AML-193 (cell line): ENCODE measurements around the gene TCEAL1.
"Not testable (repeated sequence)": the region's sequence is repeated elsewhere in the genome, so short reads cannot be mapped to it uniquely, and the experiment has no call there.

Experiments
- DNase-seq, 2 experiments: peaks; one replicate each; lab custom pipeline; 2025; lab: John Stamatoyannopoulos, UW

The TCEAL1 gene, protein sequence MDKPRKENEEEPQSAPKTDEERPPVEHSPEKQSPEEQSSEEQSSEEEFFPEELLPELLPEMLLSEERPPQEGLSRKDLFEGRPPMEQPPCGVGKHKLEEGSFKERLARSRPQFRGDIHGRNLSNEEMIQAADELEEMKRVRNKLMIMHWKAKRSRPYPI

DNA sequence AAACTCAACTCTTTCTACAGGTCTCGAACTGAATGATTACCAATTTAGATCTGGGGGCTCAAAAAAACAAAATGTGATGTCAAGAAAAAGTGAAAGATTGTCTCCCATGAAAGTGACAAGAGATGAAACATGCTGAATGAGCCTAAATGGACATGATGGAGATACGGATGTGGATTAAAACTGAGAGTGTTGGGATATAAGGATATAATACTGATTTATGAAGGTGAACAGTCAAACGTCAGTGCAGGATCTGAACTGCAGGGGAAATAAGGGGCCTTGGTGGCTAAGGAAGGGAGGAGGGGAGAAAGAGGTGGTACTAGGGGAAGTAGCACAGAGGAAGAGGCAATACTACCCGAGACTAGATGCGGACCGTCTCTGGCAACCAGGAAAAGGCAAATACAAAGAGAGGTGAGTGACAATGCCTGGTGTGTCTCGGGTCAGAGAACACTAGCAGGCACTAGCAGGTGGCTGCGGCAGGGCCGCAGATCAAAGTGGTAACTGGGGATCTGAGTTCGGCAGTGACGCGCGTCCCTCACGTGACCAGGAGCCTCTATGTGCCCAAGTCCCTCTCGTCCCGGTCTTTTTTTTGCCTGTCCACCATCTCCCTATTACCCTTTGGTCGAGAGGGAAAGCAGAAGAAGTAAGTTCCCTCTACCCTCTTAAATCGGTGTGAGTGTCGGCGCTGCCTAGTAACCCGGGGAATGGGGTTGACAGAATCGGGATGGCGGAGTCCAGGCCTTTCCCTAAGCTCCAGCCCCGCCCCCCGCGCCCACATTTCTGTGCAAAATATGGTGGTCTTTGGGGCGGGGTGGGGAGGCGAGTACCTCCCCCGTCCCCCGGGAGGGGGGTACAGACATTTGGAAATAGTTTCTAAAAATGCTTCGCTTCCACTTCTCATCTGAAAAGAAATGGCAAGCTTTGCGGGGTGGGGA lies at the start of gene TCEAL1:
TSS of gene TCEAL1 (plus strand) at position 590 of the 932 bp plus-strand sequence. CDS start 942 bp downstream, outside the sequence.
- peak; percentile 12 to 14 for DNase-seq

DNA sequence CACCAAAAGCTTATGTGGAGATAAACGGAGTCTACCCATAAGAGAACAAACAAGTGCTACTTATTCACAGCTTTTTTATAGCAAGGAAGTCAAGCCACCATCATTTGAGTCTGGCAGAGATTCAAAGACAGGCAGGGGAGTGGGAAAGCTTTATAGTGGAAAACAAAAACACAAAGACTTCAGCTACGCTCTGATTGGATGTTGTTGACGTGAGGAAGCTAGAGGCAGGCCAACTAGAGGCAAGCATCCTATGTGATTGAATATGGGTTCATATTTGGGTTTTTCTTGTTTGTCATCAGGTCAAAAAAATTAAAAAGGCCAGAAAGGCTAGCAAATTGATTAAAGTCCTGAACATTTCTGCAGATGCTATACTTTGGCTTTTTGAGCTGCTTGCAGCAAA lies 44.2 kb upstream of the TCEAL1 start:
- no peak for DNase-seq

DNA sequence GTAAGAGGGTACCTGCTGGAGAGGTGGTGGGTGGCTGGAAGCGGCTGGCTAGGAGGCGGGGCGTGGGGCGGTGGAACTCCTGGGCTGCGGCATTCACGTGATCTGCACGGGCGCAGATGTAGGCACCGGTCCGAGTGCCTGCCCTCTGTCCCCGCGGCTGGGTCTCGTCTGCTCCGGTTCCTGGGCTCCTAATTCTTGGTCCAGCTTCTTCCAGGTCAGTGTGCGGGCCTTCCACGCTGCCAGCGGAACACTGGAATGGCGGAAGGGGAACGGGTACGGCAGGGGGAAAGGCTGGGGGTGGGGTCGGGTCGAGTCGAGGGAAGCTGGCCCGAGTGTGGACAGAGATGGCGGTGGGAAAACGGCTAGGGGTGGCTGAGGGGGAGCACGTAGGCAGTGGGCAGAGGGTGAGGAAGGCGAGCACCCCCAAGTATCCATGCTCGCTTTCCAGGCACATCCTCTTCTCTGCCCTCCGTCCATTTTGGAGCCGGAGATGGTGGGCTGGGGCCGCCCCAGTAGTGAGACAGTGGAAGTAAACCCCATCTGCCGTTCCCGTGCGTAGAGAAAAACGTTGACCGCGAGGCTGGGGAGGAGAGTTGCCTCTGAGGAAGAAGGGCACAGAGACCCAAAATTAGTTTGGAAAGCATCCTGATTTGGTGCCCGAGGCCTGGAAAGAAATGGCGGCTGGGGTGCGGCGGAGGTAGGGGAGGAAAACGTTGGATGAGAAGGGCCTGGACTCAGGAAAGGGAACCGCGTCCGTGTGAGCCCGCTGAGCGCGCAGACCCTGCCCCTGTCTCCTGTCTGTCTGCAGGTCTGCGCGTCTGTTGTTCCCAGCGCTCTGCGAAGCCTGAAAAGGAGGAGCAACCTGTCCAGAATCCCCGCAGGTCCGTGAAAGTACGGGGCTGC lies 43.1 kb upstream of the TCEAL1 start, which contains the start of gene TCEAL4:
TSS of gene TCEAL4 (plus strand) at position 105 of the 903 bp plus-strand sequence. CDS start 1,161 bp downstream, outside the sequence.
- DNase-seq, result no peak

DNA sequence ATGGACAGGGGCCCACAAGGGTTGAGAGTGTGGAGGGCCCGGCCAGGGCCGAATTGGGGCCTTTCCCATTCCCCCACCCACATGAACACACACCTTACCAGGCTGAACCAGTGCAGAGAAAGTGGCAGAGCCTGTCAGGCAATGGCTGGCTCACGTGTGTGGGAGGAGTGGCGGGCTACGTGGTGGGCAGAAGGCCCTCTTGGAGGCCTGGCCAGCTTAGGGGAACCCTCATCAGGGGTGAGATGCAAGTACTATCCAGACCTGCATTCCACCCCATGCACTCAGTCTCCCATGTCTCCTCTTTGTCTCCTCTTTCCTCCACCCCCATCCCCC lies 42.5 kb upstream of the TCEAL1 start:
- DNase-seq, result no peak

DNA sequence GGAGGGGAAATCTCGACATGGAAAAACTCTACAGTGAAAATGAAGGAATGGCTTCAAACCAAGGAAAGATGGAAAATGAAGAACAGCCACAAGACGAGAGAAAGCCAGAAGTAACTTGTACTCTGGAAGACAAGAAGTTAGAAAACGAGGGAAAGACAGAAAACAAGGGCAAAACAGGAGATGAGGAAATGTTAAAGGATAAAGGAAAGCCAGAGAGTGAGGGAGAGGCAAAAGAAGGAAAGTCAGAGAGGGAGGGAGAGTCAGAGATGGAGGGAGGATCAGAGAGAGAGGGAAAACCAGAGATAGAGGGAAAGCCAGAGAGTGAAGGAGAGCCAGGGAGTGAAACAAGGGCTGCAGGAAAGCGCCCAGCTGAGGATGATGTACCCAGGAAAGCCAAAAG lies 42.1 kb upstream of the TCEAL1 start:
- DNase-seq, result no peak

DNA sequence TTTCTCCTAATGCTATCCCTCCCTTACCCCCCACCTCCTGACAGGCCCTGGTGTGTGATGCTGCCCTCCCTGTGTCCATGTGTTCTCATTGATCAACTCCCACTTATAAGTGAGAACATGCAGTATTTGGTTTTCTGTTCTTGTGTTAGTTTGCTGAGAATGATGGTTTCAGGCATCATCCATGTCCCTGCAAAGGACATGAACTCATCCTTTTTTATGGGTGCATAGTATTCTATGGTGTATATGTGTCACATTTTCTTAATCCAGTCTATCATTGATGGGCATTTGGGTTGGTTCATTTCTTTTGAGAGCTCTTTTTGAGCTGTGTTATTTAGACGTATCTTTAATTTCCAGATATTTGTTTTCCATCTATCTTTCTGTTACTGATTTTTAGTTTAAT lies 36.5 kb upstream of the TCEAL1 start:
- DNase-seq, result not testable (repeated sequence)

DNA sequence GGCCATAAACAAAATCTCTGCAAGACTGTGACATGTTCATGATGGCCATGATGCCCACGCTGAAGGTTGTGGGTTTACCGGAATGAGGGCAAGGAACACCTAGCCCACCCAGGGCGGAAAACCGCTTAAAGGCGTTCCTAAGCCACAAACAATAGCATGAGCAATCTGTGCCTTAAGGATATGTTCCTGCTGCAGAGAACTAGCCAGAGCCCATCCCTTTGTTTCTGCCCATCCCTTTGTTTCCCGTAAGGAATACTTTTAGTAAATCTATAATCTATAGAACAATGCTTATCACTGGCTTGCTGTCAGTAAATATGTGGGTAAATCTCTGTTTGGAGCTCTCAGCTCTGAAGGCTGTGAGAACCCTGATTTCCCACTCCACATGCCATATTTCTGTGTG lies 33.6 kb upstream of the TCEAL1 start:
- DNase-seq, result not testable (repeated sequence)

DNA sequence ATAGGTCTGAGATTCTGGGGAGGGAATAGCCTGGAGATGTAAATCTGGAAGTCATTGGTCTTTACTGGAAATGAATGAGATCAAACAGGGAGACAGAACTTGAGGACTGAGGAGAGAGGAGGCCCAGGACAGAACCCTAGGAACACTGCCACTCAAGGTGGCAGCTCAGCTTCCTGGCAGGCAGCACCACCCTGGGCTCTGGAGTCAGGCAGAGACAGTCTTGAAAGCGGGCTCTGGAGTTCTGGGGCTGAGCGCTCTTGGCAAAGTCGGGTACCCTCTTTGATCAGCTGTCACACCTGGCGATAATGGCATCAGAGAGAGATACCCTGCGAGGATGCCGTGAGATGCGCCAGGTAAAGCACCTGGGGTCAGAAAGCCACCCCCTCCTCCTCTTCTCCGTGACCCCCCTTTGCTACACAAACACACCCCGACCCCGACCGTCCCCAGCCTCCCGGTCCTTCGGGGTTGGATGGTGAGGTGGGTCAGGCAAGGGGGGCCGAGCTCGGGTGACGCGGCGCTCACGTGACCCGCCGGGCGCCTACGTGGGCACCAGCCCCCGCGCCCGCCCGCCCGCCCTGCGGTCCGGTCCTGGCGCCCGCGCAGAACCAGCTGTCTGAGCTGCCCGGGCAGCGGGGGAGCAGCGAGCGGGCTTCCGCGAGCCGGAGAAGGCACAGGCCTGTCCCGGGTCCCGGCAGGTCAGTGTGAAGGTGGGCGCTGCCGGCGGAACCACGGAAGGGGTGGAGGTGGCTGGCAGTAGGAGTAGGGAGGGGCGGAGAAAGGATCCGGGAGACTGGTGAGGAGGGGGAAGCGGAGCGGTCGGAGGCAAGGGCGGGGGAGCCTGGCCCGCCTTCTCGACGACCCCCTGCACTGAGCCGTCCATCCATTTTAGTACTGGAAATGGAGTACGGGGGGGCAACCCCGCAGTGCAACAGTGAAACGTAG lies 21.1 kb upstream of the TCEAL1 start, which contains the start of gene TCEAL3:
TSS of gene TCEAL3 (plus strand) at position 600 of the 942 bp plus-strand sequence. CDS start 1,102 bp downstream, outside the sequence.
- no peak for DNase-seq

DNA sequence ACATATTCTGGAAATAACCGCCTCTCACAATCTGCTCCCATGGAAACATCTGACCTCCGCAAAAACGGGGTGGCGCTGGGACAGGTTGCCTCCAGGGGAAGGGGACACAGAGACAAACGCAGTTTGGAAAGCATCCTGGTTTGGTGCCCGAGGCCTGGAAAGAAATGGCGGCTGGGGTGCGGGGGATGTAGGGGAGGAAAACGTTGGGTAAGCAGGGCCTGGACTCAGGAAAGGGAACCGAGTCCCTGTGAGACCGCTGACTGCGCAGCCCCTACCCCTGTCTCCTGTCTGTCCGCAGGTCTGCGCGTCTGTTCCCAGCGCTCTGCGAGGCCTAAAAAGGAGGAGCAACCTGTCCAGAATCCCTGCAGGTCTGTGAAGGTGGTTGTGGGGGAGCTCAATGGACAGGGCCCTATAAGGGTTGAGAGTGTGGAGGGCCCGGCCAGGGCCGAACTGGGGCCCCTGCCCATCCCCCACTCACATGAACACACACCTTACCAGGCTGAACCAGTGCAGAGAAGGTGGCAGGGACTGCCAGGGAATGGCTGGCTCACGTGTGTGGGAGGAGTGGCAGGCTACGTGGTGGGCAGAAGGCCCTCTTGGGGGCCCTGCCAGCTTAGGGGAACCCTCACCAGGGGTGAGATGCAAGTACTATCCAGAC lies 20.3 kb upstream of the TCEAL1 start:
- no peak for DNase-seq

DNA sequence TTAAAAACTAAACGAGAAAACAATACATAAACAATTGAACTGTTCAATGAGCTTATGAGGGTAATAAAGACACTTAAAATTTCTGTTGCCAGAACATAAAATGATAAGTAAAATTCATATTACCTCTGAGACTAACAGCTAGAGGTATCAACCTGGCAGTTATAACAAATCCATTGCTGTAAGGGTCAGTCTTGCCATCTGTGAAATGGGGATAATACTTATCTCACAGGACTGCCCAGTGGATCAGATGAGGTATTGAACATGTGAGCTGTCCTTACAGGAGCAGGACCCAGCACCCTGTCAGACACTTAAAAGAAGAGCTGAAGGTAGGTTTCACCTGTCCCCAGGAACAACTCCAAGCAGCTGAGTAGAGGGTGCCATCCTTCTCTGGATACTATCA lies 18.5 kb upstream of the TCEAL1 start:
- DNase-seq, result no peak

DNA sequence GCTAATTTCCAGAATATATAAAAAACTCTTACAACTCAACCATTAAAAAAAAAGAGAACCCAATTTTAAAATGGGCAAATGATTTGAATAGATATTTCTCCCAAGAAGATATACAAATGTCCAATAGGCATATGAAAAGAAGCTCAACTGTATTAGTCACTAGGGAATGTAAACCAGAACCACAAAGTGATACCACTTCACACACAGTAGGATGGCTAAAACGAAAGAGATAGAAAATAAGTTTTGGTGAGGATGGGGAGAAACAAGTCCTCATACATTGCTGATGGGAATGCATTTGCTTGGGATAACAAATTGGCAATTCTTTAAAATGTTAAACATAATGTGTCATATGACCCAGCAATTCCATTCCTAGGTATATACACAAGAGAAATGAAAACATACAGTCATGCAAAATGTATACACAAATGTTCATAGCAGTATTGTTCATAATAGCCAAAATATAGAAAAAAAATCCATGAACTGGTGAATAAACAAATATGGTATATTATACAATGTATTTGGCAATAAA lies 15.3 kb upstream of the TCEAL1 start:
- no peak for DNase-seq

DNA sequence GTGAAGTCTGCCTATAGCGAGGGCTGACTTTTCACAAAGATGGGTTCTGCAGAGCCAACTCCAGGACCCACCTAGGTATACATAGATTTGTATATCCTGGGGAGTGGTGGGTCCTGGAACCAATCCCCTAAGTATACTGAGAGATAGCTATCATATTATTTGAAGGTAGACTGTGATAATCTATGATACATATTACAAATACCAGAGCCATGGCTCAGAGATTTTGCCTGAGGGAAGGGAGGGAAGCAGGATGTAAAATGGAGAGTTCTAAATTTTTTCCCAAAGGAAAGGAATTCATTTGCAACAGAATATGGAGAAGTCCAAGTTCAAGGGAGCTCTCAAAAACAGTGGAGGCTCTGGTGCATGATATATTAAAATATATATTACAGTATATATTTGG lies 13.8 kb upstream of the TCEAL1 start:
- no peak for DNase-seq

DNA sequence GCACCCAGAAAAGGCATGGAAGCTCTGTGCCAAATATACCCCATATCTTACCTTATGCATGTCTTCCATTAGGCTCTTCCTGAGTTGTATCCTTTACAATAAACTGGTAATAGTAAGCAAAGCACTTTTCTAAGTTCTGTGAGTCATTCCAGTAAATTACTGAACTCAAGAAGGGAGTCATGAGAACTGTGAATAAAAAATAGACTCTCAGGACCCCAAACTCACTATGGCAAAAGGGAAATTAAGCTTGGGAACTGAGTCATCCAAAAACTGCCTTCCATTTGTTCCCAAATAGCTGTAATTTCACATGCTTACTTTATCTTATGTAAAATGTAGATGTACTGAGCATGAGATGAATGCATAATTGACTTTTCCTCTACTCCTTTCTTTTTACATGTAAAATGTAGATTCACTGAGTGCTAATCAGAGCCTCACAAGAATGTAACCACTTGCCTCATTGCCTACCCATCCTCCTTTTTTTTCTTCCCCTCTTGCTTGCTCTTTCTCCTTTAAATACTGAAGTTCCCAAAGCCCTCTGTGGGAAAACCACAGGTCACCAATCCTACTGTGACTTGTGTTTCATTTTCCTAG lies 12.9 kb upstream of the TCEAL1 start:
- no peak for DNase-seq

DNA sequence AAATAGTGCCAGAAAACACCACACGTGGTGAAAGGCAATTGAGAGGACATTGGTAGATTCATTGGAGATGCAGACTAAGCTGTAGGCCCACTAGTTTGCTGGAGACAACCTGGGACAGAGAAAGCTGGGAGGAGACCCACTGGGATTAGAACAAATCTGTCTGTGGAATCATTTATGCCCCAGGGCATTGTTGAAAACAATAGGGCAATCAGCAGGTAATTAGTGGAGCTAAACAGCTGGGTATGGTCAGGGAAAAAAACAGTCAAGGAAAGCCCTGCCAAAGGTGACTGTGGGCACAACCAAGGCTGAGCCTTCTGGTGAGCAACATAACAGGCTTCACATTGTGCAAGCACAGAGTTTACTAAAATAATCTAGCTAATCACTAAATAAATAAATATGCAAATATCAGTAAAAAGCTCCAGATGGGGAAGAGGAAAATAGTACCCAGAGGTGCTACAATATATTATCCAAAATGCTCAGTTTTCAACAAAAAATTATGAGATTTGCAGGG lies 12.0 kb upstream of the TCEAL1 start:
- no peak for DNase-seq

DNA sequence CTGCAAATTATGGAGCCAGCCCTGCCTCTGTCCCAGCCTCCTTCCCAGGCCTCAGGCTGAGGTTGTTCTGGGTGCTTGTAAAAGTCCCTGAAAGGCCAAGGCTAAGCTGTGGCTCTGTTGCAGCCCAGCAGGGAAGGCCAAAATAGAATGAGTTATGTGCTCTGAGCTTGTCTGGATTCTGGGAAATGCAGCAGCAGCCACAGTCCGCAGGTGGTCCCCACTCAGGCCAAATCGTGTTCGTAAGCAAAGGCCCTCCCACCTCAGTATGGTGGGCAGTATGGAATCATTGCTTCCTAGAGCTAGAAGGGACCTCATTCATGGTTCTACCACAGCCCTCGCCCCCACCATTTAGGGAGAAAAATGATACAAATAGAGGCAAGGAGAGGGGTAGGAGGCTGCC lies 4.7 kb upstream of the TCEAL1 start:
- no peak for DNase-seq

DNA sequence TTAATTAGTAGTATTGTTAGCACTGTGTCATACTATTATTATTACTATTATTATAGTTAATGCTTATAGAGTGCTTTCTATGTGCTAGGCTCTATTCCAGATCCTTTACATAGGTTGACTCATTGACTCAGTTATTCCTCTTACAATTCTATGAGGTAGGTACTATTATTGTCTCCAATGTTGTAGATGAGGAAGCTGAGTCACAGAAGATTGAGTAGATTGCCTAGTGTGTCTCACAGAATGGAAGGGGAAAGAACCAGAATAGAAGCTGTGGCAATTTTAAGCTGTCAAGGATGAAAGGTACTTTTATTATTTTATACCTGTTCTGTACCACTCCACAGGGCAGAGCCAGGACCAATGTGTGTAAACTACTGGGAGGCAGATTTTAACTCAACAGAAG lies 1.9 kb upstream of the TCEAL1 start:
- no peak for DNase-seq

DNA sequence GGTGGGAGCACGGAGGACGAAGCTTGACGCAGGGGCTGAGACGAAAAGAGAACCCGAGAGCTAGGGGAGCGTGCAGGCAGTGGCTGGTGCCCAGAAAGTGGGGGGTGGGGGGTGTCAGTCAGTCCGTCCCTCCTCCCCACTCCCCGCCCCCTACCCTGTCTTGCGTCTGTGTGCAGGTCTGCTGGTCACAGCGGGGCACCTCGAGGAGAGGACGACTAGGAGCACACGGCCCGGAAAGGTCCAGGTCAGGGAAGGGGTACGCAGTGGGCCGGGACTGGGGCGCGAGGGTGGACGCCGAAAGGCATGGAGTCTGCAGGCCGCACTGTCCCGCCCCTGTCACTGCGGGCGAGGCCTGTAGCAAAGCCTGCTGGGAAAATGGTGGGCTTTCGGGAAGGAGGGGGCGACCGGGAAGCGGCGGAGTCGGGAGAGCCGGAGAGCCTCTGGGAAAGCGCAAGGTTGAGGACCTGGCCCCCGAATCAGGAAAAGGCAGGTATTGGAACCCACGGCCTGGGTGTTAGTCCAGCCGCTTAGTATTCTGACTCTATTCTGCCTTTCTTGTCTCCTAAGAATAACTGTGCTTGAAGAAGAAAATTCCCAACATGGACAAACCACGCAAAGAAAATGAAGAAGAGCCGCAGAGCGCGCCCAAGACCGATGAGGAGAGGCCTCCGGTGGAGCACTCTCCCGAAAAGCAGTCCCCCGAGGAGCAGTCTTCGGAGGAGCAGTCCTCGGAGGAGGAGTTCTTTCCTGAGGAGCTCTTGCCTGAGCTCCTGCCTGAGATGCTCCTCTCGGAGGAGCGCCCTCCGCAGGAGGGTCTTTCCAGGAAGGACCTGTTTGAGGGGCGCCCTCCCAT lies 769 bp downstream of the TCEAL1 start:
- DNase-seq, result no peak

DNA sequence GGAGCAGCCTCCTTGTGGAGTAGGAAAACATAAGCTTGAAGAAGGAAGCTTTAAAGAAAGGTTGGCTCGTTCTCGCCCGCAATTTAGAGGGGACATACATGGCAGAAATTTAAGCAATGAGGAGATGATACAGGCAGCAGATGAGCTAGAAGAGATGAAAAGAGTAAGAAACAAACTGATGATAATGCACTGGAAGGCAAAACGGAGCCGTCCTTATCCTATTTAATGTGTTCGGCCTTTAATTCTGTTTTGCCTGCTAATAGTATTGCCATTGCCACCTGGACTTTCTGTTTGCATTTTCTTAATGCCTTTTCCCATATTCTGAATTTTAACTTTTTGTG lies 1.4 kb downstream of the TCEAL1 start:
- DNase-seq, result peak in 1 of 2 experiments; percentile 23

DNA sequence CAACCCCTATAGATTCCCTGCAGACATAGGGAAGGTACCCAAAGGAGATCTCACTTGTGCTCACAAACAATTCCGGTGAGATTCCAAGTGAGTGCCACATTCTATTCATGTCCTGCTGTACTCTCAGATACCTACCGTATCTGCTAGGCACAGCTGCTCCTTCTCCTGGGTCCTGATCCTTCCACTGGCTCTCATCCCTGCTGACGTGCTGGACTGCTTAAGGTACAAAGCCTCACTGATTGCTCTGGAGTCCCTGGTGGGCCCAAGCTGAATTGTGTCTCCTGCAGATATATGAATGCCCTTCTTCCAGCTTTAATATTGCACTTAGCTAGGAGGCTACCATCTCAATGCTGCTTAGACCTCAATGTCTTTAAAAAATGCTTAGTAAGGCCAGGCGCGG lies 2.4 kb downstream of the TCEAL1 start:
- DNase-seq, result no peak
